AG10803 (cell line): ENCODE data around the gene CTSE.
A peak's percentile ranks its signal among the peaks of the same experiment; 100 is the strongest.

Experiments
- DNase-seq: peaks from one replicate; pipeline ENCODE4 v3.0.0; 2010; ENCODE audit warnings: low read depth
- H3K4me3 ChIP-seq: 2 replicates; pipeline ENCODE4 v1.5.1; 2011; ENCODE audit warnings: mild to moderate bottlenecking, low read length, control low read depth
- TF ChIP-seq, protein P1 (sequence below): conservative IDR thresholded peaks from 2 replicates; pipeline ENCODE4 v1.5.1; 2011; ENCODE audit warnings: mild to moderate bottlenecking, low read length, control low read depth, inconsistent platforms

The CTSE gene

DNA sequence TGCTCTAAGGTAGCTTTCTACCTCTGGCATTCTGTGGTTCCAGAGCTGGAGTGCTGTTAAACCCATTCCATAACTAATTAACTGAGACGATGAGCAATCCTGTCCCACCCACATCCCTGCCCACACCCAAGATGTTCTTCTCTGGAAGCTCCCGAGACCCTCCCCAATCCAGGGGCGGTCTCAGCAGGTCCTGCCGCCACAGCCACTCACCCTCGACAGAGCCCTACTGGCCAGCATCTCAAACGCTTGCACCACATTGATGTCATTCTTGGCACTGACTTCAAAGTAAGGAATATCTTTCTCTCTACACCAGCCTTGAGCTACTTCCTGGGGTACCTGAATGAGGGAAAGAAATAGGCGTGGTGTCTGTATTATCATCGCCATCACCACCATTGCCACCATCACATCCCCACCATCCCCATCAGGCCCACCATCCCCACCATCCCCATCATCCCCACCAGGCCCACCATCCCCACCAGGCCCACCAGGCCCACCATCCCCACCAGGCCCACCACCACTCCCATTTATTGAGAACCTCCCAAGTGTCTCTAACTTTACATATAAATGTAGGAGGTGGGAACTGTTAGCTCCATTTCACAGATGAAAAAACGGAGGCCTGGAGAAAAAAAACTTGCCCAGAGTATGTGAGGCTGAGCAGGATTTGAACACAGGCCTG lies 38.2 kb downstream of the CTSE start:
- no peak for DNase-seq
- H3K4me3 ChIP-seq = no peak overlapping the region
- TF ChIP-seq, protein P1, sequence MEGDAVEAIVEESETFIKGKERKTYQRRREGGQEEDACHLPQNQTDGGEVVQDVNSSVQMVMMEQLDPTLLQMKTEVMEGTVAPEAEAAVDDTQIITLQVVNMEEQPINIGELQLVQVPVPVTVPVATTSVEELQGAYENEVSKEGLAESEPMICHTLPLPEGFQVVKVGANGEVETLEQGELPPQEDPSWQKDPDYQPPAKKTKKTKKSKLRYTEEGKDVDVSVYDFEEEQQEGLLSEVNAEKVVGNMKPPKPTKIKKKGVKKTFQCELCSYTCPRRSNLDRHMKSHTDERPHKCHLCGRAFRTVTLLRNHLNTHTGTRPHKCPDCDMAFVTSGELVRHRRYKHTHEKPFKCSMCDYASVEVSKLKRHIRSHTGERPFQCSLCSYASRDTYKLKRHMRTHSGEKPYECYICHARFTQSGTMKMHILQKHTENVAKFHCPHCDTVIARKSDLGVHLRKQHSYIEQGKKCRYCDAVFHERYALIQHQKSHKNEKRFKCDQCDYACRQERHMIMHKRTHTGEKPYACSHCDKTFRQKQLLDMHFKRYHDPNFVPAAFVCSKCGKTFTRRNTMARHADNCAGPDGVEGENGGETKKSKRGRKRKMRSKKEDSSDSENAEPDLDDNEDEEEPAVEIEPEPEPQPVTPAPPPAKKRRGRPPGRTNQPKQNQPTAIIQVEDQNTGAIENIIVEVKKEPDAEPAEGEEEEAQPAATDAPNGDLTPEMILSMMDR = no peak

DNA sequence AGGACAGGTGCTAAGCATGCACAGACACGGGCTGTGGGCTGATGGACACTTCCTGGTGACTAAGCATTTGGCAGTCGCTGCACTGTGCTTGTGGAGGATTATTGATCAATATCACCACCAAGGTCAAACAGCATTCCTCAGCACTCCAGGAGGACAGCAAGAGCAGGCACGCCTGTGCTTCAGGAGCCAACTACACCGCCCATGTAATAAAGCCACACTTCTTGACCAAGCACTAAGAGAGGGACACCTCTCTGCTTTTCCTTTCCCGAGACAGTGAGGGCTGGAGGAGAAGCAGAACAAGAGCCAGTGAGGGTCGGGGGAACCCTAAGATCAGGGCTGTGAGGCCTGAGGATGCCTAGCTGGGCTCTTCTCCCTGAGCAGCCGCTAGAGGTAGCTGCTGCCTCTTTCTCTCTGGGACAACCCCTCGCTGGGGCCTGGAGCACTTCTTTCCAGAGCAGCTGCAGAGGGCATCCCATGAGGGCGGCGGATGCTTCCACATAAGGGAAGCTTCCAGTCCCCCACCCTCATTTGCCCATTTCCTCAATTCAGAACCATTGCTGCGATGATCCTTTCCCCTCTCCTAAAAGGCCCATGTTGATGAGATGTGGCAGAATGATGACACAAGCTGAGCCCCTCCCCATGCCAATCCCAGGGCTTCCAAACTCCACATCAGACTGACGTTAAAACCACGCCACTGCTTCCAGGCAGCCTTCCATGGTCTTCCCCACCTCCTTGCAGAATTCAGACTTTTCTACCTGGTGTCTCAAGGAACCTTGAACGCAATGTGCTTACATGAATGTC lies 39.6 kb downstream of the CTSE start:
- TF ChIP-seq, protein P1 = peak; percentile 92
- peak; percentile 51 for DNase-seq

DNA sequence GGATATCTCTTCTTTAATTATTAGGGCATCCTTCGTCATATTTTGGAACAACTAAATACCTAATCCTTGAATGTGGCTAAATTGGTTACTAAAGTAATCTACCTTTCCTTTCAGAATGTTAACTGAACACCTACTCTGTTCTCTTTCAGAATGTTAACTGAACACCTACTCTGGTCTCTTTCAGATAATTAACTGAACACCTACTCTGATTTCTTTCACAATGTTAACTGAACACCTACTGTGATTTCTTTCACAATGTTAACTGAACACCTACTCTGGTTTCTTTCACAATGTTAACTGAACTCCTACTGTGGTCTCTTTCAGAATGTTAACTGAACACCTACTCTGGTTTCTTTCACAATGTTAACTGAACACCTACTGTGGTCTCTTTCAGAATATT lies 42.4 kb downstream of the CTSE start:
- no peak for DNase-seq
- TF ChIP-seq, protein P1 = no peak
- no peak overlapping the region for H3K4me3 ChIP-seq

More for the DNA sequence above, 39.6 kb downstream of the CTSE start:
- H3K4me3 ChIP-seq = no peak overlapping the region

DNA sequence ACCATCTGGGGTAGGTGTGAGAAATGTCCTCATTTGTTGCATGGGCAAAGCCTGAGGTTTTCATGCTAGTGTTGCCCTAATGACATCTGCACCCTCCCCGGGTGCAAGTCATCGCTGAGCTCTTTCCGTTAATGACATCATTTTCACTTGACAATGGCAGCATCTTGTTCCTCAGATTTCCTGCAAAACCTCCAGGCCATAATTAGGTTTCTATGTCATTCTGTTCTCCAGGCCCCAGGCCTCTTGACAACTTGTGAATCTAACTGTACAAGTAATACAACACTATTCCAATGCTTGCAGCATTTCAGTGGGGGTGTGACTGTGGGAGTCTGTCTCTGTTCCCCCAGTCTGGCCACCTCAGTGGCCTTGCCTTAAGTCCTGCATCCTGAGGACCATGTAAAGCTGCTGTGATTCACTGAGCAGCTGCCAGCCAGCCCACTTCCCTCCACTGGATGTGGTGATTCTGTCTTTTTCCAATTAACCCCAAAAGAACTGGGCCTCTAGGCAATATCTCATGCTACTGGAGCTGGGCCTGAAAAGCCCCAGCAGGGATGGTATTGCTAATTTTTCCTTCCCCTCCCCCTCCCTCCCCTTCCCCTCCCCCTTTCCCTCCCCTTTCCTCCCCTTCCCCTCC lies 43.3 kb downstream of the CTSE start:
- TF ChIP-seq, protein P1 = no peak
- no peak overlapping the region for H3K4me3 ChIP-seq
- no peak for DNase-seq

DNA sequence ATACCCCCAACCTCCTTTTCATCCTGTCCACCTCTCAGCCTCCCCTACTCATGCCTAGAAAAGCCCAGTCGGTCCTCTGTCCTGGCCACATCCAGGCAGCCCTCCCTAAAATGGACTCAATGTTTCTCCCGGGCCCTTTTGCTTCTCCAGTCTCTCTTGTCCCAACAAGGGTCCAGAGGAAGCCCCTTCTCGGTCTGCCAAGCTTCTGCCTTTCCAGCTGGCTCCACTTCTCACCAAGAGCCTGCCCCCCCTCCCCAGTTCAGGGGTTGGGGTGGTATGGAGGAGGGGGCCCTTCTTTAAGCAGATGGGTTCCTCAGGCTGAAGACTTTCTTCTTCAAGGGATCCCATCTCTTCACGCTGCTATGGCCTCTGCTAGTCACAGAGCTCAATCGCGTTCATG lies 44.4 kb downstream of the CTSE start:
- H3K4me3 ChIP-seq = no peak overlapping the region
- TF ChIP-seq, protein P1 = no peak
- DNase-seq = no peak

DNA sequence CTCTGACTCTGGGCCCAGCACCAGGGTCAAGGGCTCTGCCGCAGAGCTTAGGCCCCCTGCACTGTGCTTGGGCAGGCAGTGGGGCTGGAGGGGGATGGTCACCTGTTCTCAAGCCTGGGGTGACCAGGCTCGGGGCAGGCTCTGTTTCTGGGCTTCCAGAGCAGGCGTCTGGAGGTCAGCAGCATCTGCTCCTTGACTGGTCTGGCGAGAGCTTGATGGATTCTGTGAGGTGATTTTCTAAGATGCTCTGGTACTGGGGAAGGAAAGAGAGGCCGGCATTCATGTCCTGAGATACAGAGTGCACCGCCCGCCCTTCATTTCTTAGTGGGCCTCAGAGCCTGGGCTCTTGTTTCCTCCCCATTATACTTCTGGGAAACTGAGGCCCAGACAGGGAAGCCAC lies 45.0 kb downstream of the CTSE start:
- TF ChIP-seq, protein P1 = no peak
- no peak for DNase-seq
- no peak overlapping the region for H3K4me3 ChIP-seq
